K562 (cell line): ENCODE results near the gene TBC1D1. TPM values are rescaled to one million over a fixed set of nuclear protein-coding genes. Genes with fewer than 3 reads are reported as not detected.

Source experiments
- ATAC-seq: fragments of 200-7000 bp; cut with Tn5 transposase; 3 replicates; pipeline ENCODE4 v1.9.1; 2020; ENCODE audit warnings: moderate library complexity
- BruUV-seq: library from RNA; stranded (reverse); fragments of 400-500 nt; replicated peaks from 2 replicates; lab custom pipeline; 2021; lab: Mats Ljungman, UMichigan
- CTCF ChIA-PET: fragments of 300-600 bp; formaldehyde crosslinking; extraction: SDS; loops from one replicate; lab custom pipeline; 2021; ENCODE audit warnings: low intra/inter-chr PET ratio; lab: Yijun Ruan, JAX
- POLR2A ChIA-PET: fragments of 300-600, 350-650 bp; sonication (Branson Sonifier 250); formaldehyde crosslinking; extraction: SDS; loops from one replicate; lab custom pipeline; 2021; ENCODE audit warnings: antibody characterized with exemption, inconsistent platforms; lab: Yijun Ruan, JAX
- DNase-seq, 4 experiments: peaks; one replicate each; pipeline versions ENCODE4 v3.0.0 to v3.0.0-alpha.2; 2011 to 2018; ENCODE audit warnings: low spot score in 3 of 4, mixed read lengths in 3 of 4; ENCODE audit errors: extremely low read depth in 1 of 4
- FAIRE-seq: peaks from 2 replicates; lab custom pipeline; 2011; peaks lifted over from hg19 to GRCh38; lab: Jason Lieb, UNC
- H2AFZ ChIP-seq: 2 replicates; pipeline ENCODE4 v1.6.0; 2011; ENCODE audit warnings: low read depth, low read length, control low read depth, inconsistent platforms
- H3K27ac ChIP-seq: fragments of 200-600 bp; 3 replicates; pipeline ENCODE4 v1.8.0; 2011; ENCODE audit warnings: low read depth, mild to moderate bottlenecking, control low read depth, inconsistent platforms, low read length, moderate library complexity, mixed read lengths; ENCODE audit errors: extremely low read depth
- H3K27me3 ChIP-seq, 2 experiments: fragments of 300-600 bp in 1 of 2; 2 replicates in 1 of 2; 3 replicates in 1 of 2; pipeline versions ENCODE4 v1.6.0 to v1.8.0; 2011; ENCODE audit warnings: inconsistent platforms in 2 of 2, low read length in 2 of 2, mild to moderate bottlenecking in 1 of 2, mixed read lengths in 1 of 2, moderate library complexity in 1 of 2; ENCODE audit not compliant: control insufficient read depth in 2 of 2, insufficient read depth in 2 of 2
- H3K36me3 ChIP-seq: fragments of 300-600 bp; 3 replicates; pipeline ENCODE4 v1.8.0; 2011; ENCODE audit warnings: mild to moderate bottlenecking, low read length, inconsistent platforms; ENCODE audit not compliant: control insufficient read depth, insufficient read depth
- H3K4me1 ChIP-seq, 2 experiments: fragments of 200-600 bp in 1 of 2; replicated peaks in 1 of 2; 2 replicates in 1 of 2; 3 replicates in 1 of 2; pipeline versions ENCODE4 v1.5.1 to v1.8.0; 2011; ENCODE audit warnings: inconsistent platforms in 2 of 2, low read length in 2 of 2, mild to moderate bottlenecking in 1 of 2, mixed read lengths in 1 of 2, moderate library complexity in 1 of 2; ENCODE audit not compliant: control insufficient read depth in 2 of 2, insufficient read depth in 2 of 2
- H3K4me2 ChIP-seq: 2 replicates; pipeline ENCODE4 v1.6.1; 2011; ENCODE audit warnings: low read length, control low read depth, inconsistent platforms, mixed read lengths; ENCODE audit not compliant: insufficient read depth
- H3K4me3 ChIP-seq: fragments of 200-600 bp; sonication (generic), shearing (Covaris generic); 2 replicates; pipeline ENCODE4 v1.5.1; 2016; ENCODE audit warnings: control low read depth, inconsistent platforms
- H3K79me2 ChIP-seq: fragments of 200-600 bp; 3 replicates; pipeline ENCODE4 v1.8.0; 2011; ENCODE audit warnings: low read length, inconsistent platforms; ENCODE audit not compliant: control insufficient read depth, insufficient read depth
- H3K9ac ChIP-seq, 2 experiments: 2 replicates each; pipeline versions ENCODE4 v1.6.0 to v1.6.1; 2011; ENCODE audit warnings: low read depth in 2 of 2, low read length in 2 of 2, control low read depth in 1 of 2, inconsistent platforms in 1 of 2, mild to moderate bottlenecking in 1 of 2, mixed read lengths in 1 of 2; ENCODE audit not compliant: insufficient read depth in 1 of 2
- H3K9me1 ChIP-seq: one replicate; pipeline ENCODE4 v1.6.0; 2011; ENCODE audit warnings: inconsistent platforms, mild to moderate bottlenecking, low read length, moderate library complexity; ENCODE audit not compliant: control insufficient read depth, insufficient read depth
- H3K9me3 ChIP-seq: replicated peaks from 2 replicates; pipeline ENCODE4 v1.5.1; 2011; ENCODE audit warnings: low read depth, low read length, inconsistent platforms; ENCODE audit not compliant: control insufficient read depth, insufficient read depth
- H4K20me1 ChIP-seq: replicated peaks from 2 replicates; pipeline ENCODE4 v1.6.1; 2011; ENCODE audit warnings: low read length, inconsistent platforms, mixed read lengths; ENCODE audit not compliant: control insufficient read depth, insufficient read depth
- HNRNPH1 ChIP-seq: fragments of 200-400 bp; formaldehyde crosslinking; optimal IDR thresholded peaks from 2 replicates; pipeline ENCODE3; 2017; ENCODE audit warnings: low read depth, mild to moderate bottlenecking, low read length, moderate library complexity
- KLF1 ChIP-seq: fragments of 450-650 bp; IDR thresholded peaks from 2 replicates; pipeline ENCODE4 v1.6.1; 2016; ENCODE audit warnings: missing genetic modification characterization, missing compliant biosample characterization
- LCOR ChIP-seq: sonication (generic); formaldehyde crosslinking; IDR thresholded peaks from 2 replicates; pipeline ENCODE4 v1.8.0; 2022; ENCODE audit warnings: mild to moderate bottlenecking, missing genetic modification reagents
- NFYB ChIP-seq: IDR thresholded peaks from 2 replicates; pipeline ENCODE4 v1.6.1; 2011; ENCODE audit warnings: mild to moderate bottlenecking, moderate library complexity; ENCODE audit not compliant: insufficient read length; ENCODE audit errors: extremely low read depth
- RBBP5 ChIP-seq: fragments of 200-600 bp; sonication (generic); IDR thresholded peaks from 2 replicates; pipeline ENCODE4 v1.6.1; 2012; ENCODE audit warnings: borderline replicate concordance, mild to moderate bottlenecking, low read length, control low read depth, inconsistent platforms; ENCODE audit not compliant: insufficient read depth, poor library complexity, severe bottlenecking
- TBP ChIP-seq: optimal IDR thresholded peaks from 2 replicates; pipeline ENCODE3; 2011; ENCODE audit warnings: low read depth, low read length, improper control_type of control experiment
- TEAD2 ChIP-seq: fragments of 450-650 bp; IDR thresholded peaks from 2 replicates; pipeline ENCODE4 v1.6.1; 2016; ENCODE audit warnings: missing genetic modification characterization, control low read depth, missing compliant biosample characterization
- TOE1 ChIP-seq, 2 experiments: fragments of 450-650 bp in 1 of 2; sonication (generic) in 1 of 2; formaldehyde crosslinking in 1 of 2; IDR thresholded peaks; 2 replicates each; pipeline versions ENCODE4 v1.7.1 to v1.8.0; 2016 to 2022; ENCODE audit warnings: borderline replicate concordance in 2 of 2, mild to moderate bottlenecking in 2 of 2, antibody characterized with exemption in 1 of 2, inconsistent platforms in 1 of 2, low read depth in 1 of 2, missing genetic modification reagents in 1 of 2, moderate library complexity in 1 of 2
- ZNF584 ChIP-seq: fragments of 200-800 bp; sonication (Bioruptor generic); IDR thresholded peaks from 2 replicates; pipeline ENCODE4 v1.6.1; 2016; ENCODE audit warnings: low read depth, mild to moderate bottlenecking, missing genetic modification characterization, missing compliant biosample characterization
- ZNF589 ChIP-seq: fragments of 200-800 bp; sonication (Bioruptor generic); IDR thresholded peaks from 2 replicates; pipeline ENCODE4 v1.6.1; 2016; ENCODE audit warnings: low read depth, missing genetic modification characterization, missing compliant biosample characterization
- ZNF780A ChIP-seq: fragments of 250-450 bp; sonication (Bioruptor Pico); IDR thresholded peaks from 2 replicates; pipeline ENCODE4 v1.5.0; 2021; ENCODE audit warnings: mild to moderate bottlenecking
- WGBS: fragments of 100-300 bp; shearing (Covaris generic); methylation state at CpG from one replicate; pipeline ENCODE4 v1.1.6; 2016; ENCODE audit warnings: low coverage, mixed read lengths; ENCODE audit not compliant: insufficient coverage; ENCODE audit errors: missing lambda C conversion rate; 5-methylcytosine and 5-hydroxymethylcytosine counted together
- in situ Hi-C: fragments of 300-500 bp; cut with MboI; formaldehyde crosslinking; loops from 4 replicates; pipeline ENCODE4 v1.15.0; 2018; ENCODE audit warnings: inconsistent platforms, mixed read lengths
- intact Hi-C: fragments of 100-400 bp; cut with micrococcal nuclease; formaldehyde crosslinking; loops from 2 replicates; pipeline ENCODE4 v1.14.2; 2022
- polyA plus RNA-seq, 8 experiments: library from polyadenylated mRNA; depleted of rRNA in 4 of 8; stranded (reverse) in 5 of 8; unstranded in 3 of 8; fragments of >200 nt; fragmentation: Nextera tagmentation in 2 of 8; fragmentation: Illumina TruSeq in 1 of 8; extraction: Ambion mirVana in 2 of 8; extraction: Trizol in 1 of 8; gene quantifications; 2 replicates each; pipeline versions ENCODE4 v1.2.1 to v1.2.3, GENCODE V29; 2011 to 2014; ENCODE audit warnings: inconsistent platforms in 1 of 8, missing spikeins in 1 of 8
- total RNA-seq, 7 experiments: library from RNA; depleted of rRNA in 6 of 7; stranded (reverse); fragments of >200 nt in 6 of 7; fragmentation: Illumina TruSeq in 2 of 7; extraction: Trizol in 2 of 7; gene quantifications; 2 replicates each; pipeline versions ENCODE4 v1.2.1 to v1.2.3, GENCODE V29; 2011 to 2021; ENCODE audit warnings: low replicate concordance in 1 of 7
- TF ChIP-seq, protein P1 (sequence below): fragments of 150-350 bp; IDR thresholded peaks from 2 replicates; pipeline ENCODE4 v1.6.1; 2014; ENCODE audit warnings: low read depth, mild to moderate bottlenecking, low read length, borderline replicate concordance
- TF ChIP-seq, protein P2 (sequence below): sonication (generic); formaldehyde crosslinking; IDR thresholded peaks from 2 replicates; pipeline ENCODE4 v1.8.0; 2022; ENCODE audit warnings: mild to moderate bottlenecking, low read depth, missing genetic modification reagents

TBC1D1 gene
- total and polyA plus RNA-seq, 9 of the 15 experiments (the other 6 are each of a cell fraction or from before 2014, with no cell fraction given): 0.59 to 14.2 (median 8.8) TPM

DNA sequence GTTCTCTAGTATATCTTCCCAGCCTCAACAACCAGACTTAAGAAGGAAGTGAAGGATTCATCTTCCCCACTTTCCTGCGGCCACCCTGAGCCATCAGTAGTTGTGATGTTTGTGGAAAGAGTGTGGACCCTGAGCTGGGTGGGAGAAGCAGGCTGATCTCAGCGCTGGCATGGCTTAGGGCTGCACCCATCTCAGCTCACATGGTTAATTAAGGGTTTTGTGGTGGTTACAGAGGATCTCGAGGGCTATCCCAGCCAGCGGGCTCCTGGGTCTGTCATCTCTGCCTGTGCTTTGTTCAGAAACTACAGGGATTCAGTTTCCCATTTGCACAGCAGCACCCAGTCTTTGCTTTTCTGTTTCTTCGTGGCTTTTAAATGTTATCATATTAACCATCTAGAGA, 232.7 kb downstream of the TBC1D1 start (continued):
- TF ChIP-seq HNRNPH1 (no peak), ZNF780A (CRISPR knock-in tag) (no peak), TBP (no peak), RBBP5 (no peak), ZNF584 (no peak)
- TF ChIP-seq, protein P1, sequence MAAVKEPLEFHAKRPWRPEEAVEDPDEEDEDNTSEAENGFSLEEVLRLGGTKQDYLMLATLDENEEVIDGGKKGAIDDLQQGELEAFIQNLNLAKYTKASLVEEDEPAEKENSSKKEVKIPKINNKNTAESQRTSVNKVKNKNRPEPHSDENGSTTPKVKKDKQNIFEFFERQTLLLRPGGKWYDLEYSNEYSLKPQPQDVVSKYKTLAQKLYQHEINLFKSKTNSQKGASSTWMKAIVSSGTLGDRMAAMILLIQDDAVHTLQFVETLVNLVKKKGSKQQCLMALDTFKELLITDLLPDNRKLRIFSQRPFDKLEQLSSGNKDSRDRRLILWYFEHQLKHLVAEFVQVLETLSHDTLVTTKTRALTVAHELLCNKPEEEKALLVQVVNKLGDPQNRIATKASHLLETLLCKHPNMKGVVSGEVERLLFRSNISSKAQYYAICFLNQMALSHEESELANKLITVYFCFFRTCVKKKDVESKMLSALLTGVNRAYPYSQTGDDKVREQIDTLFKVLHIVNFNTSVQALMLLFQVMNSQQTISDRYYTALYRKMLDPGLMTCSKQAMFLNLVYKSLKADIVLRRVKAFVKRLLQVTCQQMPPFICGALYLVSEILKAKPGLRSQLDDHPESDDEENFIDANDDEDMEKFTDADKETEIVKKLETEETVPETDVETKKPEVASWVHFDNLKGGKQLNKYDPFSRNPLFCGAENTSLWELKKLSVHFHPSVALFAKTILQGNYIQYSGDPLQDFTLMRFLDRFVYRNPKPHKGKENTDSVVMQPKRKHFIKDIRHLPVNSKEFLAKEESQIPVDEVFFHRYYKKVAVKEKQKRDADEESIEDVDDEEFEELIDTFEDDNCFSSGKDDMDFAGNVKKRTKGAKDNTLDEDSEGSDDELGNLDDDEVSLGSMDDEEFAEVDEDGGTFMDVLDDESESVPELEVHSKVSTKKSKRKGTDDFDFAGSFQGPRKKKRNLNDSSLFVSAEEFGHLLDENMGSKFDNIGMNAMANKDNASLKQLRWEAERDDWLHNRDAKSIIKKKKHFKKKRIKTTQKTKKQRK: no peak

DNA sequence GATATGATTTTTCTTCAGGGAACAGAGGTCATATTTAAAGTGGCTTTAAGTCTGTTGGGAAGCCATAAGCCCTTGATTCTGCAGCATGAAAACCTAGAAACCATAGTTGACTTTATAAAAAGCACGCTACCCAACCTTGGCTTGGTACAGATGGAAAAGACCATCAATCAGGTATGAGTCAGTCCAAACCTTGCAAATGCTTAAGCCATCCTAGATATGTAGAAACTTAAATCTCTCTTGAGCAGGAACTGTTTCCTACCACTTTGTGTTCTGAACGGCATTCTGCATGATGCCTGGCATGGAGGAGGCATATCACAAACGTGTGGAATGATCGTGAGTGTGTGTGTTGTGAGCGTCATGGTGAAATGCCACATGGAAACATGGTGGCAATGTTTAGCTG, 234.1 kb downstream of the TBC1D1 start:
- FAIRE-seq (no peak), DNase-seq (no peak), ATAC-seq (no peak)
- H3K9me1 ChIP-seq: no peaks in the 10 kb centered on the region
- no peak overlapping the region for H3K9ac ChIP-seq
- H3K27me3 ChIP-seq: peaks cover 14 to 38% of the 10 kb centered on the region in 2 experiments; a peak in 4 of 5 replicates
- in situ Hi-C loops: no loop called here
- H2AFZ ChIP-seq: no peak overlapping the region
- intact Hi-C loops: no loop called here
- H3K4me1 ChIP-seq: no peaks in the 10 kb centered on the region
- 10% methylated on average over 5 of the region's 5 CpGs for WGBS
- H3K36me3 ChIP-seq: no peaks in the 10 kb centered on the region
- H3K9me3 ChIP-seq: no peaks in the 10 kb centered on the region
- H3K79me2 ChIP-seq: no peaks in the 10 kb centered on the region
- no TSS peak for BruUV-seq
- H3K4me3 ChIP-seq: no peak overlapping the region
- no peak overlapping the region for H3K4me2 ChIP-seq
- H4K20me1 ChIP-seq: no peaks in the 10 kb centered on the region
- ChIA-PET POLR2A (no interaction called here), CTCF (interaction anchor here (0.7 kb wide), 1 partner anchor 51 kb away, joined by 3 read pairs; no protein-coding TSS in a partner anchor)
- H3K27ac ChIP-seq: no peak overlapping the region
- TF ChIP-seq TOE1 (IDR thresholded peaks at IDR 0.05; ENCODE audit: borderline replicate concordance) (no peak), TOE1 (CRISPR knock-in tag; IDR thresholded peaks at IDR 0.05; ENCODE audit: borderline replicate concordance, low read depth) (no peak), ZNF589 (CRISPR knock-in tag) (no peak), NFYB (no peak), KLF1 (tag) (no peak), LCOR (no peak), TEAD2 (tag) (no peak)
- TF ChIP-seq, protein P2, sequence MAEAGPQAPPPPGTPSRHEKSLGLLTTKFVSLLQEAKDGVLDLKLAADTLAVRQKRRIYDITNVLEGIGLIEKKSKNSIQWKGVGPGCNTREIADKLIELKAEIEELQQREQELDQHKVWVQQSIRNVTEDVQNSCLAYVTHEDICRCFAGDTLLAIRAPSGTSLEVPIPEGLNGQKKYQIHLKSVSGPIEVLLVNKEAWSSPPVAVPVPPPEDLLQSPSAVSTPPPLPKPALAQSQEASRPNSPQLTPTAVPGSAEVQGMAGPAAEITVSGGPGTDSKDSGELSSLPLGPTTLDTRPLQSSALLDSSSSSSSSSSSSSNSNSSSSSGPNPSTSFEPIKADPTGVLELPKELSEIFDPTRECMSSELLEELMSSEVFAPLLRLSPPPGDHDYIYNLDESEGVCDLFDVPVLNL (CRISPR knock-in tag): no peak
